ENCODE measurements around the gene TGFBR3L. TPM values are rescaled to one million over a fixed set of nuclear protein-coding genes. Genes with fewer than 3 reads are reported as not detected.
A peak's percentile ranks its signal among the peaks of the same experiment; 100 is the strongest.

TGFBR3L gene
- total and polyA plus RNA-seq, 2 of the 13 experiments (the other 11 are each of a cell fraction or from before 2014, with no cell fraction given) = 0.20 to 1.0 TPM

- POLR2A ChIA-PET = interaction anchor here (4.6 to 5.2 kb wide), 2 partner anchors 8 to 16 kb away, joined by 34 to 57 read pairs; partner anchors contain the start of genes SNAPC2 and TIMM44
- in situ Hi-C loops (cut with HindIII; ENCODE audit: extremely low pct_ligation_motif_present, low pct_unique_long_range_greater_than_20kb) = no loop called here
- H3K4me1 ChIP-seq (ENCODE audit: insufficient read depth, low read length) = no peaks in the 10 kb centered on the region
Observed at GRCh38 chr19:7927605-7928333, 13.1 kb downstream of the TGFBR3L start.

More at GRCh38 chr19:7927605-7928333, 13.1 kb downstream of the TGFBR3L start:
- no peak overlapping the region for H3K4me3 ChIP-seq (replicated peaks in 1 of 3; ENCODE audit: insufficient read depth in 1 of 3, low read depth in 2 of 3, low read length in 3 of 3)
- BruUV-seq (replicated peaks) = no TSS peak
- H4K20me1 ChIP-seq (ENCODE audit: insufficient read depth, low read length) = no peaks in the 10 kb centered on the region
- no peaks in the 10 kb centered on the region for H3K27me3 ChIP-seq (ENCODE audit: control insufficient read depth in 1 of 2, insufficient read depth in 2 of 2, low read length in 2 of 2)
- H2AFZ ChIP-seq (ENCODE audit: low read length) = no peak overlapping the region
- intact Hi-C loops (cut with micrococcal nuclease; ENCODE audit: unreplicated experiment) = no loop called here
- CTCF ChIA-PET (ENCODE audit: low intra/inter-chr PET ratio, low total read pairs) = no interaction called here
- H3K36me3 ChIP-seq (replicated peaks in 1 of 2; ENCODE audit: control insufficient read depth in 1 of 2, insufficient read depth in 2 of 2, low read length in 2 of 2) = peaks cover 11 to 24% of the 10 kb centered on the region in 2 experiments; a peak in 4 of 5 replicates
- ATAC-seq = no peak
- no peaks in the 10 kb centered on the region for H3K79me2 ChIP-seq (ENCODE audit: insufficient read depth, low read length)
- no peak for FAIRE-seq
- no peak for DNase-seq (ENCODE audit: low spot score)
- WGBS (ENCODE audit: low lambda C conversion rate) = 97% methylated on average over 17 of the region's 23 CpGs
- TF ChIP-seq ZNF879 (CRISPR knock-in tag; IDR thresholded peaks at IDR 0.05) = no peak
- peak; percentile 9 for TF ChIP-seq RBM22 (optimal IDR thresholded peaks at IDR 0.05; ENCODE audit: low read length)
- peak; percentile 83 for TF ChIP-seq AGO2 (optimal IDR thresholded peaks at IDR 0.05; ENCODE audit: low read depth, low read length)
- TF ChIP-seq PRDM4 (CRISPR knock-in tag; IDR thresholded peaks at IDR 0.05; ENCODE audit: borderline replicate concordance) = no peak
- no peak for TF ChIP-seq ZNF816 (CRISPR knock-in tag; IDR thresholded peaks at IDR 0.05; ENCODE audit: borderline replicate concordance)
- TF ChIP-seq MEF2D (CRISPR knock-in tag; IDR thresholded peaks at IDR 0.05) = no peak
- TF ChIP-seq POLR2AphosphoS2 (IDR thresholded peaks at IDR 0.05; ENCODE audit: low read depth, low read length) = no peak
- TF ChIP-seq POLR2A (IDR thresholded peaks at IDR 0.05; ENCODE audit: insufficient read depth in 1 of 2, low read depth in 2 of 2, low read length in 2 of 2) = 0 out of 4 replicates have a peak, but pooled peaks of 1 of the 2 experiments have one; percentile 29
- 0 out of 2 replicates have a peak, but pooled peaks have one; percentile 55 for TF ChIP-seq HNRNPL (IDR thresholded peaks at IDR 0.05; ENCODE audit: low read depth, low read length)
- TF ChIP-seq RBFOX2 (IDR thresholded peaks at IDR 0.05; ENCODE audit: low read depth, low read length) = peak; percentile 72
- TF ChIP-seq AGO1 (IDR thresholded peaks at IDR 0.05; ENCODE audit: low read depth, low read length, poor library complexity, severe bottlenecking) = no peak
- peak; percentile 16; the same call in 1 of the 2 replicates for TF ChIP-seq AKAP8 (CRISPR knock-in tag; IDR thresholded peaks at IDR 0.05)
- TF ChIP-seq ATM (IDR thresholded peaks at IDR 0.05; ENCODE audit: borderline replicate concordance) = no peak
- TF ChIP-seq ZNF572 (CRISPR knock-in tag; IDR thresholded peaks at IDR 0.05) = no peak
- TF ChIP-seq POLR2G (IDR thresholded peaks at IDR 0.05; ENCODE audit: low read depth, low read length) = peak; percentile 31; the same call in 1 of the 2 replicates
- no peak for TF ChIP-seq ZBTB44 (CRISPR knock-in tag; IDR thresholded peaks at IDR 0.05)
- no peak overlapping the region for H3K9ac ChIP-seq (ENCODE audit: insufficient read depth, low read depth, low read length)
- no peak overlapping the region for H3K27ac ChIP-seq (ENCODE audit: extremely low read length, insufficient read depth, low read length)
- H3K9me3 ChIP-seq (ENCODE audit: low read length) = no peaks in the 10 kb centered on the region
- H3K4me2 ChIP-seq (ENCODE audit: low read depth, low read length) = no peak overlapping the region

Measured in HepG2 (cell line).